Endodermal cell (in vitro differentiated cells): Measurements from ENCODE around the gene RAB17. TPM values are rescaled to one million over a fixed set of nuclear protein-coding genes. Genes with fewer than 3 reads are reported as not detected.

Experiments
- DNase-seq: peaks from one replicate; pipeline ENCODE4 v3.0.0-alpha.2; 2017
- H3K27ac ChIP-seq: 2 replicates; pipeline ENCODE4 v1.5.1; 2013; ENCODE audit warnings: mild to moderate bottlenecking, low read depth, low read length, moderate library complexity
- H3K27me3 ChIP-seq: 2 replicates; pipeline ENCODE4 v1.6.1; 2013; ENCODE audit warnings: mild to moderate bottlenecking, low read length, moderate library complexity; ENCODE audit not compliant: insufficient read depth, control insufficient read depth, poor library complexity, severe bottlenecking
- H3K36me3 ChIP-seq: 2 replicates; pipeline ENCODE4 v1.7.0; 2013; ENCODE audit warnings: mild to moderate bottlenecking, low read length, moderate library complexity; ENCODE audit not compliant: control insufficient read depth, insufficient read depth
- H3K4me1 ChIP-seq: one replicate; pipeline ENCODE4 v1.7.0; 2013; ENCODE audit warnings: low read length; ENCODE audit not compliant: control insufficient read depth, insufficient read depth
- H3K4me3 ChIP-seq: 2 replicates; pipeline ENCODE4 v1.5.1; 2013; ENCODE audit warnings: mild to moderate bottlenecking, low read length, moderate library complexity
- H3K9ac ChIP-seq: 2 replicates; pipeline ENCODE4 v1.6.1; 2013; ENCODE audit warnings: mild to moderate bottlenecking, low read length, moderate library complexity; ENCODE audit not compliant: poor library complexity, severe bottlenecking; ENCODE audit errors: extremely low read depth
- H3K9me3 ChIP-seq: 2 replicates; pipeline ENCODE4 v1.6.1; 2013; ENCODE audit warnings: mild to moderate bottlenecking, low read length, moderate library complexity; ENCODE audit not compliant: control insufficient read depth
- H3K27ac Mint-ChIP-seq: 2 replicates; pipeline ENCODE4 v1.8.0; 2020; ENCODE audit warnings: mixed read lengths
- H3K27me3 Mint-ChIP-seq: 2 replicates; pipeline ENCODE4 v1.8.0; 2021; ENCODE audit warnings: mild to moderate bottlenecking, mixed read lengths; ENCODE audit not compliant: insufficient read depth
- H3K36me3 Mint-ChIP-seq: 2 replicates; pipeline ENCODE4 v1.8.0; 2020; ENCODE audit warnings: low read depth, mixed read lengths
- H3K4me1 Mint-ChIP-seq: 2 replicates; pipeline ENCODE4 v1.8.0; 2020; ENCODE audit warnings: mixed read lengths
- H3K4me3 Mint-ChIP-seq: 2 replicates; pipeline ENCODE4 v1.8.0; 2020; ENCODE audit warnings: mild to moderate bottlenecking, moderate library complexity, mixed read lengths
- H3K9me3 Mint-ChIP-seq: 2 replicates; pipeline ENCODE4 v1.8.0; 2020; ENCODE audit warnings: mild to moderate bottlenecking, mixed read lengths
- CTCF ChIP-seq: fragments of 200-600 bp; sonication (generic); conservative IDR thresholded peaks from 2 replicates; pipeline ENCODE4 v1.5.0; 2021; ENCODE audit warnings: antibody characterized with exemption, mild to moderate bottlenecking
- WGBS, 2 experiments: methylation state at CpG; one replicate each; pipeline versions ENCODE4 v1.1.5 to v1.1.7; 2013; ENCODE audit warnings: missing lambda C conversion rate in 2 of 2, mixed read lengths in 1 of 2; ENCODE audit not compliant: insufficient coverage in 1 of 2, insufficient read length in 1 of 2; 5-methylcytosine and 5-hydroxymethylcytosine counted together
- total RNA-seq, 2 donors: library from RNA; stranded (reverse); fragmentation: NEBNext Ultra II Directional in 1 of 2; extraction: Animal tissue kit (Norgen Biotek cat#: 25700) in 1 of 2; gene quantifications; 2 replicates in 1 of 2; 3 replicates in 1 of 2; pipeline ENCODE4 v1.2.1, GENCODE V29; 2021

The RAB17 gene
- total RNA-seq, 2 donors from 2014 or later, result 235 to 369 TPM

- H3K9me3 Mint-ChIP-seq, result peaks cover 2% of the 10 kb centered on the region
- H3K4me3 Mint-ChIP-seq, result no peak overlapping the region
- peaks cover 11% of the 10 kb centered on the region for H3K36me3 Mint-ChIP-seq
- H3K4me1 Mint-ChIP-seq, result peaks cover 30% of the 10 kb centered on the region
- Histone ChIP-seq H3K4me1 (no peaks in the 10 kb centered on the region), H3K4me3 (no peak overlapping the region), H3K9ac (no peak overlapping the region), H3K36me3 (peaks cover 13% of the 10 kb centered on the region), H3K27ac (no peak overlapping the region), H3K9me3 (peaks cover 4% of the 10 kb centered on the region), H3K27me3 (no peaks in the 10 kb centered on the region)
- H3K27ac Mint-ChIP-seq, result no peak overlapping the region
- TF ChIP-seq CTCF, result no peak
- H3K27me3 Mint-ChIP-seq, result peaks cover 20% of the 10 kb centered on the region
- 95 to 98% methylated on average over 6 of the region's 6 CpGs for WGBS, 2 experiments
- no peak for DNase-seq
Observed at GRCh38 chr2:237624565-237624964, 34.0 kb upstream of the RAB17 start.

GRCh38 chr2:237623428-237624403 is 33.2 kb upstream of the RAB17 start:
- TF ChIP-seq CTCF, result no peak
- DNase-seq, result no peak
- H3K4me3 Mint-ChIP-seq, result no peak overlapping the region

GRCh38 chr2:237618449-237618848 is 27.9 kb upstream of the RAB17 start:
- Histone ChIP-seq H3K27ac (no peak overlapping the region), H3K9me3 (peaks cover 4% of the 10 kb centered on the region), H3K4me3 (no peak overlapping the region), H3K9ac (no peak overlapping the region), H3K36me3 (peaks cover 4% of the 10 kb centered on the region), H3K27me3 (no peaks in the 10 kb centered on the region), H3K4me1 (peaks cover 12% of the 10 kb centered on the region)
- no peak overlapping the region for H3K27ac Mint-ChIP-seq
- DNase-seq, result no peak
- WGBS, 2 experiments, result 92 to 97% methylated on average over 2 of the region's 2 CpGs
- peaks cover 4% of the 10 kb centered on the region for H3K36me3 Mint-ChIP-seq
- peaks cover 2% of the 10 kb centered on the region for H3K9me3 Mint-ChIP-seq
- no peak for TF ChIP-seq CTCF
- H3K4me1 Mint-ChIP-seq, result peaks cover 43% of the 10 kb centered on the region
- H3K27me3 Mint-ChIP-seq, result no peaks in the 10 kb centered on the region
- H3K4me3 Mint-ChIP-seq, result no peak overlapping the region

More at GRCh38 chr2:237623428-237624403, 33.2 kb upstream of the RAB17 start:
- H3K4me3 ChIP-seq, result no peak overlapping the region
- no peak overlapping the region for H3K9ac ChIP-seq
- H3K36me3 Mint-ChIP-seq, result peaks cover 7% of the 10 kb centered on the region
- peaks cover 4% of the 10 kb centered on the region for H3K9me3 ChIP-seq
- 92 to 94% methylated on average over 7 to 13 of the region's 13 CpGs for WGBS, 2 experiments
- peaks cover 7% of the 10 kb centered on the region for H3K36me3 ChIP-seq
- no peak overlapping the region for H3K27ac Mint-ChIP-seq
- peaks cover 20% of the 10 kb centered on the region for H3K27me3 Mint-ChIP-seq
- no peaks in the 10 kb centered on the region for H3K27me3 ChIP-seq
- H3K27ac ChIP-seq, result no peak overlapping the region
- H3K9me3 Mint-ChIP-seq, result peaks cover 2% of the 10 kb centered on the region
- H3K4me1 ChIP-seq, result no peaks in the 10 kb centered on the region
- H3K4me1 Mint-ChIP-seq, result peaks cover 25% of the 10 kb centered on the region
